ENCODE measurements around the gene TLR5. TPM values are rescaled to one million over a fixed set of nuclear protein-coding genes. Genes with fewer than 3 reads are reported as not detected.

Gene TLR5
- total and polyA plus RNA-seq, 7 donors = 0.23 to 10.2 (median 3.6) TPM

- Histone ChIP-seq H3K4me1 (peaks cover 0 to 25% (median 16%) of the 10 kb centered on the region in 4 donors), H3K27me3 (no peaks in the 10 kb centered on the region), H3K27ac (peak overlapping the region; percentile 67 to 73 (median 70)), H3K36me3 (no peaks in the 10 kb centered on the region), H3K4me3 (peak overlapping the region; percentile 59 to 73 (median 66)), H3K9me3 (peaks cover 0 to 4% (median 0%) of the 10 kb centered on the region in 4 donors)
- 23 to 35% methylated on average over 11 of the region's 11 CpGs for WGBS, 2 donors
- TF ChIP-seq POLR2AphosphoS5 (IDR thresholded peaks at IDR 0.05) = no peak
- intact Hi-C loops (cut with DNase I) = loop anchor here (5.0 kb wide), 1 partner anchor 219 kb away; the partner anchor contains the start of gene SUSD4
- peak; percentile 71 for DNase-seq
These were observed 645 bp upstream of the TLR5 start for GRCh38 chr1:223143537-223144248.

GRCh38 chr1:223142269-223142668, 779 bp downstream of the TLR5 start:
- H3K27me3 ChIP-seq = no peaks in the 10 kb centered on the region
- WGBS, 2 donors = 87% methylated on average over 11 of the region's 11 CpGs
- DNase-seq = peak; percentile 56
- H3K27ac ChIP-seq = peak overlapping the region; percentile 67 to 73 (median 70)
- H3K36me3 ChIP-seq = no peaks in the 10 kb centered on the region
- H3K4me3 ChIP-seq = peak overlapping the region; percentile 59 to 73 (median 66)
- H3K4me1 ChIP-seq = peaks cover 0 to 29% (median 21%) of the 10 kb centered on the region in 4 donors
- TF ChIP-seq CTCF (IDR thresholded peaks at IDR 0.05) (no peak), POLR2AphosphoS5 (IDR thresholded peaks at IDR 0.05) (no peak), POLR2A (IDR thresholded peaks at IDR 0.05) (no peak), EP300 (IDR thresholded peaks at IDR 0.05) (no peak)
- no peaks in the 10 kb centered on the region for H3K9me3 ChIP-seq
- intact Hi-C loops (cut with DNase I) = loop anchor here (5.0 kb wide), 1 partner anchor 220 kb away; the partner anchor contains the start of gene SUSD4

GRCh38 chr1:223140611-223141405, 2.2 kb downstream of the TLR5 start:
- peaks cover 0 to 41% (median 34%) of the 10 kb centered on the region in 4 donors for H3K4me1 ChIP-seq
- no peaks in the 10 kb centered on the region for H3K36me3 ChIP-seq
- peak overlapping the region in 2 of 4 donors; percentile 20 to 40 for H3K27ac ChIP-seq
- H3K9me3 ChIP-seq = no peaks in the 10 kb centered on the region
- no peak for TF ChIP-seq POLR2A (IDR thresholded peaks at IDR 0.05)
- TF ChIP-seq EP300 (IDR thresholded peaks at IDR 0.05) = no peak
- TF ChIP-seq POLR2AphosphoS5 (IDR thresholded peaks at IDR 0.05) = no peak
- no peak for TF ChIP-seq CTCF (IDR thresholded peaks at IDR 0.05)
- intact Hi-C loops (cut with DNase I) = loop anchor here (5.0 kb wide), 1 partner anchor 221 kb away; the partner anchor contains the start of gene SUSD4
- WGBS, 2 donors = 47 to 66% methylated on average over 10 of the region's 10 CpGs
- no peak overlapping the region for H3K4me3 ChIP-seq
- peak; percentile 55 for DNase-seq
- no peaks in the 10 kb centered on the region for H3K27me3 ChIP-seq

GRCh38 chr1:223137455-223138085, 5.5 kb downstream of the TLR5 start:
- WGBS, 2 donors = 53 to 76% methylated on average over 2 of the region's 2 CpGs
- Histone ChIP-seq H3K4me3 (no peak overlapping the region), H3K27me3 (no peaks in the 10 kb centered on the region), H3K9me3 (no peaks in the 10 kb centered on the region), H3K27ac (peak overlapping the region in 3 of 4 donors; percentile 45 to 49 (median 46)), H3K4me1 (peaks cover 0 to 48% (median 42%) of the 10 kb centered on the region in 4 donors), H3K36me3 (no peaks in the 10 kb centered on the region)
- peak; percentile 65 for DNase-seq
- intact Hi-C loops (cut with DNase I) = no loop called here
- TF ChIP-seq CTCF (IDR thresholded peaks at IDR 0.05) = no peak
- peak; percentile 28 to 67 (median 52) for TF ChIP-seq POLR2AphosphoS5 (IDR thresholded peaks at IDR 0.05)
- peak in 1 of 4 donors; percentile 9 for TF ChIP-seq EP300 (IDR thresholded peaks at IDR 0.05)
